ENCODE data around the gene TRPC4AP. TPM values are rescaled to one million over a fixed set of nuclear protein-coding genes. Genes with fewer than 3 reads are reported as not detected.

Gene TRPC4AP
- total RNA-seq, 1 experiment from 2014 or later, result 48.6 TPM

- H3K27ac ChIP-seq (ENCODE audit: low read depth, low read length), result no peak overlapping the region
- DNase-seq (ENCODE audit: low read depth, low spot score) (no peak), ATAC-seq (no peak)
- BruUV-seq (replicated peaks), result TSS peak; percentile 12
- H3K4me3 ChIP-seq (replicated peaks in 1 of 2; ENCODE audit: low read depth in 1 of 2, low read length in 2 of 2), result no peak overlapping the region
- H3K9me2 ChIP-seq (ENCODE audit: insufficient read depth), result no peaks in the 10 kb centered on the region
- no peaks in the 10 kb centered on the region for H3K79me2 ChIP-seq (ENCODE audit: insufficient read depth, low read length)
- H3K4me1 ChIP-seq (ENCODE audit: control insufficient read depth in 1 of 2, insufficient read depth in 2 of 2, low read length in 2 of 2), result peaks cover 0 to 5% of the 10 kb centered on the region in 2 experiments; a peak in 1 of 4 replicates
- ChIA-PET POLR2A (no interaction called here), RAD21 (ENCODE audit: low non-redundant PET in 1 of 2, low total read pairs in 2 of 2, uncharacterized antibody in 2 of 2, unreplicated experiment in 2 of 2) (no interaction called here), CTCF (interaction anchor here (1.9 kb wide), 1 partner anchor 56 kb away, joined by 7 read pairs; no protein-coding TSS in a partner anchor)
- no peak overlapping the region for H2AFZ ChIP-seq (ENCODE audit: low read depth, low read length, poor library complexity, severe bottlenecking)
- H3K27me3 ChIP-seq (ENCODE audit: insufficient read depth, low read length), result no peaks in the 10 kb centered on the region
- no peak overlapping the region for H3K9ac ChIP-seq (ENCODE audit: low read length)
- no peaks in the 10 kb centered on the region for H3K9me3 ChIP-seq (ENCODE audit: control insufficient read depth in 1 of 2, insufficient read depth in 1 of 2, low read depth in 1 of 2, low read length in 2 of 2)
- intact Hi-C loops (cut with micrococcal nuclease), result no loop called here
- H3K4me2 ChIP-seq (ENCODE audit: low read length), result no peak overlapping the region
- H3K36me3 ChIP-seq (ENCODE audit: control insufficient read depth in 1 of 2, insufficient read depth in 2 of 2, low read length in 2 of 2), result peaks cover 1 to 11% of the 10 kb centered on the region in 2 experiments; a peak in 3 of 4 replicates
- H4K20me1 ChIP-seq (ENCODE audit: insufficient read depth), result no peaks in the 10 kb centered on the region
- TF ChIP-seq CBX3 (IDR thresholded peaks at IDR 0.05; ENCODE audit: low read depth) (no peak), SRF (IDR thresholded peaks at IDR 0.05; ENCODE audit: low read depth) (no peak), SIN3A (IDR thresholded peaks at IDR 0.05; ENCODE audit: low read depth) (no peak), TCF7L2 (IDR thresholded peaks at IDR 0.05; ENCODE audit: borderline replicate concordance, extremely low read depth, insufficient read depth, insufficient read length) (no peak), RAD21 (IDR thresholded peaks at IDR 0.05; ENCODE audit: low read depth) (no peak), ZFX (IDR thresholded peaks at IDR 0.05) (no peak), CEBPB (IDR thresholded peaks at IDR 0.05; ENCODE audit: low read depth) (no peak), EGR1 (IDR thresholded peaks at IDR 0.05; ENCODE audit: low read depth) (no peak), ZNF274 (IDR thresholded peaks at IDR 0.05; ENCODE audit: low read depth, low read length) (no peak), EZH2phosphoT487 (IDR thresholded peaks at IDR 0.05; ENCODE audit: borderline replicate concordance) (no peak), MAX (IDR thresholded peaks at IDR 0.05) (no peak), REST (IDR thresholded peaks at IDR 0.05; ENCODE audit: low read depth) (no peak), CTCF (IDR thresholded peaks at IDR 0.05 in 2 of 3, conservative IDR thresholded peaks at IDR 0.05 in 1 of 3; ENCODE audit: borderline replicate concordance in 1 of 3, insufficient read depth in 1 of 3, low read depth in 2 of 3, low read length in 2 of 3) (no peak), EZH2 (IDR thresholded peaks at IDR 0.05) (no peak), POLR2AphosphoS5 (IDR thresholded peaks at IDR 0.05; ENCODE audit: low read depth, low read length) (no peak), YY1 (IDR thresholded peaks at IDR 0.05; ENCODE audit: extremely low read depth, insufficient replicate concordance, low read depth, low read length) (no peak)
Measured at GRCh38 chr20:35039846-35040489, 52.6 kb downstream of the TRPC4AP start.
